Neutrophil (primary cell): ENCODE data around the gene RNU2-63P.
A peak's percentile ranks its signal among the peaks of the same experiment; 100 is the strongest.
"Not testable (repeated sequence)": the region's sequence is repeated elsewhere in the genome, so short reads cannot be mapped to it uniquely, and the experiment has no call there.

ENCODE experiments used
- H3K27ac ChIP-seq: fragments of 200-600 bp; sonication (generic); 2 replicates; pipeline ENCODE4 v1.5.1; 2016; ENCODE audit warnings: mild to moderate bottlenecking, moderate library complexity
- H3K27me3 ChIP-seq: fragments of 200-600 bp; sonication (generic); 2 replicates; pipeline ENCODE4 v1.6.0; 2016; ENCODE audit warnings: mild to moderate bottlenecking
- H3K36me3 ChIP-seq: fragments of 200-600 bp; sonication (generic); 2 replicates; pipeline ENCODE4 v1.5.1; 2017
- H3K4me1 ChIP-seq, 2 experiments: fragments of 200-600 bp in 1 of 2; sonication (generic) in 1 of 2; 1 replicate in 1 of 2; 2 replicates in 1 of 2; pipeline versions ENCODE4 v1.5.1 to v1.6.1; 2013 to 2016; ENCODE audit warnings: low read depth in 1 of 2, low read length in 1 of 2, mild to moderate bottlenecking in 1 of 2, moderate library complexity in 1 of 2; ENCODE audit not compliant: control insufficient read depth in 1 of 2, insufficient read depth in 1 of 2
- H3K4me3 ChIP-seq, 2 experiments: fragments of 200-600 bp in 1 of 2; sonication (generic) in 1 of 2; 1 replicate in 1 of 2; 2 replicates in 1 of 2; pipeline ENCODE4 v1.5.1; 2013 to 2016; ENCODE audit warnings: low read depth in 1 of 2, low read length in 1 of 2, mild to moderate bottlenecking in 1 of 2, moderate library complexity in 1 of 2
- H3K9me3 ChIP-seq: fragments of 200-600 bp; sonication (generic); 2 replicates; pipeline ENCODE4 v1.5.1; 2016
- CTCF ChIP-seq: fragments of 200-600 bp; sonication (generic); IDR thresholded peaks from 2 replicates; pipeline ENCODE4 v1.5.1; 2016; ENCODE audit warnings: antibody characterized with exemption

The RNU2-63P gene

GRCh38 chr2:88024509-88024908 is 8.2 kb upstream of the RNU2-63P start:
- no peak for TF ChIP-seq CTCF
- H3K27ac ChIP-seq = no peak overlapping the region

GRCh38 chr2:88022669-88022921 is 6.2 kb upstream of the RNU2-63P start:
- Histone ChIP-seq H3K4me3 (no peak overlapping the region), H3K27ac (no peak overlapping the region), H3K27me3 (no peaks in the 10 kb centered on the region), H3K36me3 (peaks cover 6% of the 10 kb centered on the region), H3K4me1 (peaks cover 5 to 16% of the 10 kb centered on the region in 2 experiments), H3K9me3 (no peaks in the 10 kb centered on the region)
- TF ChIP-seq CTCF = no peak

More at GRCh38 chr2:88024509-88024908, 8.2 kb upstream of the RNU2-63P start:
- no peaks in the 10 kb centered on the region for H3K27me3 ChIP-seq
- H3K4me1 ChIP-seq = peaks cover 10 to 19% of the 10 kb centered on the region in 2 experiments
- H3K36me3 ChIP-seq = peaks cover 15% of the 10 kb centered on the region
- H3K9me3 ChIP-seq = no peaks in the 10 kb centered on the region
- H3K4me3 ChIP-seq = no peak overlapping the region

- Histone ChIP-seq H3K27ac (no peak overlapping the region), H3K27me3 (no peaks in the 10 kb centered on the region), H3K4me3 (no peak overlapping the region), H3K4me1 (peaks cover 7 to 16% of the 10 kb centered on the region in 2 experiments), H3K36me3 (no peaks in the 10 kb centered on the region), H3K9me3 (no peaks in the 10 kb centered on the region)
- no peak for TF ChIP-seq CTCF
These were observed 3.6 kb upstream of the RNU2-63P start for GRCh38 chr2:88019985-88020384.

GRCh38 chr2:88018909-88019308 is 2.6 kb upstream of the RNU2-63P start:
- H3K27me3 ChIP-seq = no peaks in the 10 kb centered on the region
- H3K27ac ChIP-seq = no peak overlapping the region
- no peak for TF ChIP-seq CTCF
- H3K4me1 ChIP-seq = peaks cover 16 to 19% of the 10 kb centered on the region in 2 experiments
- H3K36me3 ChIP-seq = no peaks in the 10 kb centered on the region
- no peak overlapping the region for H3K4me3 ChIP-seq
- H3K9me3 ChIP-seq = no peaks in the 10 kb centered on the region

GRCh38 chr2:88018077-88018805 is 1.9 kb upstream of the RNU2-63P start:
- not testable (repeated sequence) for H3K36me3 ChIP-seq, H3K4me3 ChIP-seq, H3K27me3 ChIP-seq, H3K9me3 ChIP-seq, H3K27ac ChIP-seq
- H3K4me1 ChIP-seq = peaks cover 16 to 24% of the 10 kb centered on the region in 2 experiments

GRCh38 chr2:88017780-88018038 is 1.4 kb upstream of the RNU2-63P start:
- not testable (repeated sequence) for H3K27ac ChIP-seq, H3K36me3 ChIP-seq, H3K27me3 ChIP-seq, H3K9me3 ChIP-seq
- peak overlapping the region in 1 of 2 experiments; percentile 87 for H3K4me3 ChIP-seq
- peaks cover 16 to 24% of the 10 kb centered on the region in 2 experiments for H3K4me1 ChIP-seq
